OCI-LY3 (cell line): ENCODE data around the gene ATP1A4.

Source experiments
- H2AFZ ChIP-seq: fragments of 200-600, 300-600 bp; shearing (Covaris generic); 2 replicates; pipeline ENCODE4 v1.6.0; 2014; ENCODE audit warnings: antibody characterized with exemption, low read depth, low read length
- H3K27ac ChIP-seq: fragments of 200-600, 300-600 bp; sonication (generic); 2 replicates; pipeline ENCODE4 v1.5.1; 2014; ENCODE audit warnings: mild to moderate bottlenecking, low read length, moderate library complexity, mixed read lengths
- H3K27me3 ChIP-seq: fragments of 200-600, 300-600 bp; sonication (generic); 2 replicates; pipeline ENCODE4 v1.6.1; 2014; ENCODE audit warnings: low read depth, low read length, mixed read lengths
- H3K36me3 ChIP-seq: fragments of 200-600, 300-600 bp; sonication (generic); replicated peaks from 2 replicates; pipeline ENCODE3; 2014; ENCODE audit warnings: low read depth, low read length, mixed read lengths
- H3K4me1 ChIP-seq: fragments of 300-600, 200-600 bp; sonication (generic); 2 replicates; pipeline ENCODE4 v1.6.1; 2014; ENCODE audit warnings: low read length, mixed read lengths
- H3K4me2 ChIP-seq: fragments of 200-600, 300-600 bp; sonication (generic); 2 replicates; pipeline ENCODE4 v1.6.1; 2014; ENCODE audit warnings: low read length, mixed read lengths
- H3K4me3 ChIP-seq: fragments of 300-600, 200-600 bp; sonication (generic); 2 replicates; pipeline ENCODE4 v1.5.1; 2014; ENCODE audit warnings: antibody characterized with exemption, mild to moderate bottlenecking, low read length, moderate library complexity
- H3K79me2 ChIP-seq: fragments of 300-600, 200-600 bp; shearing (Covaris generic); 2 replicates; pipeline ENCODE4 v1.6.1; 2014; ENCODE audit warnings: mild to moderate bottlenecking, low read length, mixed read lengths
- H3K9ac ChIP-seq: fragments of 300-600, 200-600 bp; shearing (Covaris generic); 2 replicates; pipeline ENCODE4 v1.6.0; 2014; ENCODE audit warnings: mild to moderate bottlenecking, low read length, moderate library complexity
- H3K9me3 ChIP-seq: fragments of 200-600, 300-600 bp; shearing (Covaris generic); 2 replicates; pipeline ENCODE4 v1.6.1; 2014; ENCODE audit warnings: low read length, mixed read lengths; ENCODE audit not compliant: insufficient read depth
- H4K20me1 ChIP-seq: fragments of 200-600, 300-600 bp; sonication (generic); 2 replicates; pipeline ENCODE4 v1.6.1; 2016; ENCODE audit warnings: low read length, mixed read lengths; ENCODE audit not compliant: insufficient read depth
- EZH2phosphoT487 ChIP-seq: fragments of 200-600 bp; shearing (Covaris generic); IDR thresholded peaks from 2 replicates; pipeline ENCODE4 v1.6.1; 2018; ENCODE audit warnings: antibody characterized with exemption, mixed run types, low read depth
- TF ChIP-seq, protein P1 (sequence below): fragments of 200-600, 300-600 bp; sonication (generic); IDR thresholded peaks from 2 replicates; pipeline ENCODE4 v1.5.1; 2014; ENCODE audit warnings: antibody characterized with exemption, low read length, low read depth

The ATP1A4 gene

GRCh38 chr1:160220301-160220700, 68.9 kb downstream of the ATP1A4 start:
- Histone ChIP-seq H4K20me1 (no peaks in the 10 kb centered on the region), H3K79me2 (no peaks in the 10 kb centered on the region), H3K9ac (no peak overlapping the region), H2AFZ (no peak overlapping the region), H3K27me3 (no peaks in the 10 kb centered on the region), H3K4me2 (no peak overlapping the region), H3K36me3 (peaks cover 87% of the 10 kb centered on the region), H3K9me3 (no peaks in the 10 kb centered on the region), H3K4me3 (no peak overlapping the region), H3K27ac (no peak overlapping the region), H3K4me1 (no peaks in the 10 kb centered on the region)
- TF ChIP-seq, protein P1, sequence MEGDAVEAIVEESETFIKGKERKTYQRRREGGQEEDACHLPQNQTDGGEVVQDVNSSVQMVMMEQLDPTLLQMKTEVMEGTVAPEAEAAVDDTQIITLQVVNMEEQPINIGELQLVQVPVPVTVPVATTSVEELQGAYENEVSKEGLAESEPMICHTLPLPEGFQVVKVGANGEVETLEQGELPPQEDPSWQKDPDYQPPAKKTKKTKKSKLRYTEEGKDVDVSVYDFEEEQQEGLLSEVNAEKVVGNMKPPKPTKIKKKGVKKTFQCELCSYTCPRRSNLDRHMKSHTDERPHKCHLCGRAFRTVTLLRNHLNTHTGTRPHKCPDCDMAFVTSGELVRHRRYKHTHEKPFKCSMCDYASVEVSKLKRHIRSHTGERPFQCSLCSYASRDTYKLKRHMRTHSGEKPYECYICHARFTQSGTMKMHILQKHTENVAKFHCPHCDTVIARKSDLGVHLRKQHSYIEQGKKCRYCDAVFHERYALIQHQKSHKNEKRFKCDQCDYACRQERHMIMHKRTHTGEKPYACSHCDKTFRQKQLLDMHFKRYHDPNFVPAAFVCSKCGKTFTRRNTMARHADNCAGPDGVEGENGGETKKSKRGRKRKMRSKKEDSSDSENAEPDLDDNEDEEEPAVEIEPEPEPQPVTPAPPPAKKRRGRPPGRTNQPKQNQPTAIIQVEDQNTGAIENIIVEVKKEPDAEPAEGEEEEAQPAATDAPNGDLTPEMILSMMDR = no peak
- no peak for TF ChIP-seq EZH2phosphoT487

GRCh38 chr1:160221089-160221488, 69.7 kb downstream of the ATP1A4 start:
- Histone ChIP-seq H3K27ac (no peak overlapping the region), H3K36me3 (peaks cover 86% of the 10 kb centered on the region), H3K9ac (no peak overlapping the region), H3K79me2 (no peaks in the 10 kb centered on the region), H2AFZ (no peak overlapping the region), H3K9me3 (no peaks in the 10 kb centered on the region), H3K4me3 (no peak overlapping the region), H3K4me2 (no peak overlapping the region), H4K20me1 (no peaks in the 10 kb centered on the region), H3K4me1 (no peaks in the 10 kb centered on the region), H3K27me3 (no peaks in the 10 kb centered on the region)
- TF ChIP-seq, protein P1 = no peak
- TF ChIP-seq EZH2phosphoT487 = no peak

DNA sequence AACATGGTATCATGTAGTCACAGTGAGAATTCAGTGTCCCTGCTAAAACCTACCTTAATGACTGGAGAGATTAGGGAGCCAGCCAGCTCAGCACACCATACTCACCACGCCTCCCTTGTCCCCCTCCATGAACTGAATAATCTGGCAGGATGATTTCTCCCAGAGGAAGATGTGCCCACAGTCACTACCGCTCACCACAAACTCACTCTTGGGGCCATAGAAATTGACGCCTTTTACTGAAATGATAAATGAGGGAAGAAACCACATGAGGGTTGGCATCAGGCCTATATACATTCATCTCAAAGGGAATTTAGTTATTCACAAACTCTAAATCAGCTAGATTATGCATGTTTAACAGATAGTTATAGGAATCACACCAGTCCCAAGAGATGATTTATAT, 71.1 kb downstream of the ATP1A4 start:
- H2AFZ ChIP-seq = no peak overlapping the region
- peaks cover 96% of the 10 kb centered on the region for H3K36me3 ChIP-seq
- H3K9me3 ChIP-seq = no peaks in the 10 kb centered on the region
- TF ChIP-seq EZH2phosphoT487 = no peak
- TF ChIP-seq, protein P1 = no peak
- H3K9ac ChIP-seq = no peak overlapping the region
- no peak overlapping the region for H3K4me3 ChIP-seq
- peaks cover 3% of the 10 kb centered on the region; the same call in 1 of the 2 replicates for H4K20me1 ChIP-seq
- H3K4me2 ChIP-seq = no peak overlapping the region
- no peak overlapping the region for H3K27ac ChIP-seq
- H3K4me1 ChIP-seq = peaks cover 7% of the 10 kb centered on the region; the same call in 1 of the 2 replicates
- H3K27me3 ChIP-seq = no peaks in the 10 kb centered on the region
- H3K79me2 ChIP-seq = no peaks in the 10 kb centered on the region

- Histone ChIP-seq H3K79me2 (no peaks in the 10 kb centered on the region), H3K27me3 (no peaks in the 10 kb centered on the region), H4K20me1 (peaks cover 3% of the 10 kb centered on the region; the same call in 1 of the 2 replicates), H3K36me3 (peaks cover 92% of the 10 kb centered on the region), H3K9ac (no peak overlapping the region), H3K4me1 (peaks cover 7% of the 10 kb centered on the region; the same call in 1 of the 2 replicates), H3K4me2 (no peak overlapping the region), H3K4me3 (no peak overlapping the region), H3K27ac (no peak overlapping the region), H2AFZ (no peak overlapping the region), H3K9me3 (no peaks in the 10 kb centered on the region)
- TF ChIP-seq EZH2phosphoT487 = no peak
- TF ChIP-seq, protein P1 = no peak
Measured at GRCh38 chr1:160224606-160225005, 73.2 kb downstream of the ATP1A4 start.
